T-helper 1 cell treated with Interleukin-12 subunit alpha and Interleukin-12 subunit beta and Interleukin-4 antibody, amounts not matched to agents 30 ng/mL and 1 ng/mL, for 36 hours (primary cell): ENCODE results near the gene FAT1. TPM values are rescaled to one million over a fixed set of nuclear protein-coding genes. Genes with fewer than 3 reads are reported as not detected.

Experiments
- intact Hi-C: fragments of 100-400 bp; cut with micrococcal nuclease; formaldehyde crosslinking; loops from one replicate; pipeline ENCODE4 v1.15.1; 2024
- total RNA-seq: library from RNA; stranded (reverse); gene quantifications from 2 replicates; pipeline ENCODE4 v1.2.3, GENCODE V29; 2022

The FAT1 gene
- total RNA-seq, 1 donor from 2014 or later = 0.29 TPM

- intact Hi-C loops = no loop called here
Measured at GRCh38 chr4:186619088-186619487, 104.6 kb downstream of the FAT1 start.

DNA sequence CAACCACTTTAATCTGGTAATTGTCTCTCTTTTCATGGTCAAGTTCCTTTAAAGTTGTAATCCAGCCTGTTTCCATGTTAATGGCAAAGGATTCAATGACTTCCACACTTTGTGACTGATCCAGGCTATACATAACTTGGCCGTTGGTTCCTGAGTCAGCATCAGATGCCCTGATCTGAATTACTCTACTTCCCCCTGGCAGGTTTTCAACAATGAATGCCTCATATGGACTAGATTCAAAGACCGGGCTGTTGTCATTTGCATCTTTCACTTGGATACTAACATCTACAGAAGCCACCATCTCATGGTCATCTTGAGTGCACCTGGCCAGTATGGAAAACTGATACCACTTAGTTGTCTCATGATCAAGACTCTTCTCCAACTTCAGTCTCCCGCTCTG is 105.7 kb downstream of the FAT1 start:
- intact Hi-C loops = no loop called here

GRCh38 chr4:186607490-186607889 is 116.2 kb downstream of the FAT1 start:
- intact Hi-C loops = no loop called here

GRCh38 chr4:186606591-186606992 is 117.1 kb downstream of the FAT1 start:
- intact Hi-C loops = no loop called here

DNA sequence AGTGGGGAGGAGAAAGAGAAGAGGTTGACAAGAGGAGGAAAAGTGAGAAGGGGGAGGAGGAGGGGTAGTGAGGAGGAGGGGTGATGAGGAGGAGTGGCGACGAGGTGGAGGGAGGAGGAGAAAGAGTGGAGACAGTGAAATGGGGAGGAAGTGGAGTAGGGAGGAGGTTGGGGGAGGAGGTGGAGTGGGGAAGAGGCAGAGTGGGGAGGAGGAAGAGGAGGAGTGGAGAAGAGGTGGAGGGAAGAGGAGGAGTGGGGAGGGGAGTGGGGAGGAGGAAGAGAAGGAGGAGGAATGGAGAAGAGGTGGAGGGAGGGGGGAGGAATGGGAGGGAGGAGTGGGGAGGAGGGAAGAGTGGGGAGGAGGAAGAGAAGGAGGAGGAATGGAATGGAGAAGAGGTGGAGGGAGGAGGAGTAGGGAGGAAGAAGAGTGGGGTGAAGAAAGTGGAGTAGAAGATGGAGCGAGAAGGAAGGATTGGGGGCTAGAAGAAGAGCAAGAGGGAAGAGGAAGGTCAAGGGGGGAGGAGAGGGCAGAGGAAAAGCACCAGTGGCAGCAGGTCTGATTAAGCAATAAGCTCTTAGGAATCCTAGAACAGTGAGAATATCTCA is 118.3 kb downstream of the FAT1 start:
- intact Hi-C loops = no loop called here

GRCh38 chr4:186604124-186604807 is 119.4 kb downstream of the FAT1 start:
- intact Hi-C loops = no loop called here

GRCh38 chr4:186602978-186603377 is 120.7 kb downstream of the FAT1 start:
- intact Hi-C loops = no loop called here

- intact Hi-C loops = no loop called here
Measured at GRCh38 chr4:186599483-186599882, 124.2 kb downstream of the FAT1 start.

DNA sequence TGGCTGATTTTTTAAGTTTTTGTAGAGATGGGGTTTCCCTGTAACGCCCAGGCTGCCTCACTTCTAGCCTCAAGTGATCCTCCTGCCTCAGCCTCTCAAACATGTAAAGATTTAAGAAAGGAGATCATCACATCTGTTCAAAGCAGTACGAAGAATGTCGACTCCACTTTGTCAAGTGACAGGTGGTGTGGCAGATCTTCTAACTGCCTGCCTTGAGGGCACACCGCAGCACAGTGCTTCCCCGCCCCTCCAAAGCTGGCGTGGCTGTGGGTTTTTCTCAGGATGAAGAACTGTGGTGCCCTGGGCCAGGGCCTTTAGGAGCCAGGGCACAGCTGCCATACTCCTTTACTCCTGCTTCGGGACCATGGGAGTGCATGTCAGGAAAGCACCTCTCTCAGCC is 125.0 kb downstream of the FAT1 start:
- intact Hi-C loops = no loop called here

DNA sequence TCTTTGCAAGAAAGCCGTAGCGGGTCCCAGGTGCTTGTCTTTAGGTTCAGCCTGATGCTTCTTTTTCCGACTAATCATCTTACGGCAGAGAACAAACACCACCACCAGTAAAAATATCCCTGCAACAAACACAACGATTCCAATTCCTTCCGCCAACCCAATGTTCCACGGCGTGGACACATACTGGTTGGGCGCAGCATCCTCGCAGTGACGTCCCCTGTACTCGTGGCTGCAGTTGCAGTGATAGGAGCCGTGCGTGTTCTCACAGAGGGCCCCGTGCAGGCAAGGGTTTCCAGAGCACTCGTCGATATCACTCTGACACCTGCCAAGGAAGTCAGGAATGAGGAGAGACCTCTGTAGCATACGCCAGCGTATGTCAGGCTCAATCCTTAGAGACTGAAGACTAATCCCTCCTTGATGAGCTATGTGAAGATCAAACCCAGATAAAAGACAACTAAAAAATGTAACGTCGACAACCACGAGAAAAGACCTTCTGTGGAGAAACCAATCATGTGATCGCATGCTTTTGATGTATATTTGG is 126.7 kb downstream of the FAT1 start:
- intact Hi-C loops = no loop called here

GRCh38 chr4:186596346-186596745 is 127.3 kb downstream of the FAT1 start:
- intact Hi-C loops = no loop called here

GRCh38 chr4:186593587-186593973 is 130.1 kb downstream of the FAT1 start:
- intact Hi-C loops = no loop called here

- intact Hi-C loops = no loop called here
Measured at GRCh38 chr4:186592966-186593586, 130.6 kb downstream of the FAT1 start.

DNA sequence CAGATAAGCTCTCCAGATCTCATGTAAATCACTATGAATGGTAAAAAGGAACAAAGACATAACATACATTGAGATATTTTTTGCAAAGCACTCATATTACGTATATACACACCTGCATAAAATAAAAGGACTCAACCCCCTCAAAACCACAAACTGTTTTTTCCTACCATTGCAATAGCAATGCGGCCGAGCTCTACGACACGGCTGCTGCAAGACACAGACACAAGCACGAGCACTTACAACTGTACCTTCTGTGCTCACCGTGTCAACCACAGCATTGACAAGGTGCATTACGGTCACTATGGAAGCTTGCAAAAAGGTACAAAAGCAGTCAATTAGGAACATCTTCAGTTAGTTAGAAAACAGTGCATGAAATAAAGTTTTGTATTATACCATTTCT is 131.2 kb downstream of the FAT1 start:
- intact Hi-C loops = no loop called here

DNA sequence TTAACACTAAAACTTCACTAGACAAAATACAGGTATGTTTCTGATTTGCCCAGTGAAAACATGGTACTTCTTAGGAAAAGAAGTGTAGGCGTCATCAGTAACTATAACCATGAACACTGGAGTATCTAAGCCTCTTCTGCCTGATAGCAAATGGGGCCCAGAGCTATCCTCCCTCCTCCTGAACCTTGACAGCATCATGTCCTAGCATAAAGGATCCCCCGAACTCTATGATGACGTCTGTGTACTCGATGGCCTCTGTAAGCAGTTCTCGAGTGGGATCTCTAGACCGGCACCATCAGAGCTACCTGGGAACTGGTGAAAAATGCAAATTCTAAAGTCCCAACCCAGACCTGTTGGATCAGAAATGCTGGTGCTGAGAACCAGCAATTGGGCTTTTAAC is 132.0 kb downstream of the FAT1 start:
- intact Hi-C loops = no loop called here

- intact Hi-C loops = loop anchor here (5.0 kb wide), 1 partner anchor 436 kb away; no protein-coding TSS in a partner anchor
Measured at GRCh38 chr4:186588503-186588902, 135.2 kb downstream of the FAT1 start.

DNA sequence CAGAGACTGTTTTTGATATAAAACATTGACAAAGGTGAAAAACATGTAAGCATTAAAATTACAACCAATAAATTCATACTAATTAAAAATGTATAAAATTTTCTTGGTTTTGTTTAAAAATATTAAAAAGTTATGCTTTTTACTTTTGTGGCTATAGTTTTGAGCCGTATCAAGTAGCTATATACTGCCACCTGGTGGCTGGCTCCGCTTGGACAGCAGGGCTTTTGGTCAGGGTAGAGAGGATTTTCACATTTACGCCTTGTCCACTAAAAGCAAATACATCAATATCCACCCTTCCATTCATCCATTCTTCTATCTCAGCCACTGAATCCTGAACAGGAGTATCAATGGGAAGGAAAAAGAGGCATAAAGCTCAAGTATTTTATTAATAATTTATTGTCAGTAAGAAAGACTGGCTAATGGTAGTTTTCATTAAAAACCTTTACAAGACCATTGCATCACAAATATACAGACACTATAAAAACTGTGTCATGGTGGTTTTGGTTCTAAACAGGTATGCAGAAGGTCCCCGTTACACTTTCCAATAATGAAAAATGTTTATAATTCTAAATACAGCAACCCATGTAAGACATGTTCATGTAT is 136.1 kb downstream of the FAT1 start:
- intact Hi-C loops = loop anchor here (1.0 to 5.0 kb wide), 4 partner anchors 224 to 519 kb away; no protein-coding TSS in a partner anchor

DNA sequence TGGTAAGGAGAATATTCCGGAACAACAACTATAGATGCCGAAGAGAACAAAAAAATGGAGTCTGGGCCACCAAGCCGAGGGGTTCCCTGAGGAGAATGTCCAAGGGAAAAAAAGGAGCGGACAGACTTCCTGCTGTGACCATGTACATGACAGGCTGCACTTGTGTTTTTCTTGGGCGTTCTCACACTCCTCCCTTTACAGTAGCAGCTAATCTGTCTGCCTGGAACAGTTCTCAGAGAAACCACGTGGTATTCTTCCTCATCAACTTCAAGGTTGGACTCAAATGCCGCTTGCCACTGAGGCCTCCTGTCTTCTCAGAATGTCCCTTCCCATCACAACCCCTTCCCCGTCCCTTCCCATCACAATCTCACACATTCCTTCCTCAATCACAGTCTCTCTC is 137.5 kb downstream of the FAT1 start:
- intact Hi-C loops = loop anchor here (5.0 kb wide), 1 partner anchor 434 kb away; no protein-coding TSS in a partner anchor

DNA sequence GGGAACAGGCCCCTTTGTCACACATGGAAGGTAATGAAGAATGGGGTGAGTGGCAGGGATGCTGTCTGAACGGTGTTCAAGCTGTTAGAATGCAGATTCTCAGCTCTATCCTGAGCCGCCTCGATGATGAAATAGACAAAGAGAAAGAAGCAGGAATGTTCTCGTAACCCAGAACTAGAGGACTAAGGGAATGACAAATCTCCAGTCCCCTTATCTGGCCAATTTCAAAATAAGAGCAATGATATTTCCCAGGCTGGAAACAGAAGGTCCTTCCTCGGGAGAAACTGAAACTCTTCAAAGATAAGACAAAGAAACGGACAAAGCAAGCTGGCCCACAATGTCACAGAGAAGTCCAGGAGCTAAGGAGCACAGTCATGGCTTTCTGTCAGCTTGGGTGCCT is 138.7 kb downstream of the FAT1 start:
- intact Hi-C loops = loop anchor here (5.0 kb wide), 1 partner anchor 433 kb away; no protein-coding TSS in a partner anchor

GRCh38 chr4:186581421-186581820 is 142.2 kb downstream of the FAT1 start:
- intact Hi-C loops = no loop called here

GRCh38 chr4:186580669-186581068 is 143.0 kb downstream of the FAT1 start:
- intact Hi-C loops = no loop called here
